Measurements from ENCODE around the gene PHF2. TPM values are rescaled to one million over a fixed set of nuclear protein-coding genes. Genes with fewer than 3 reads are reported as not detected.

The PHF2 gene
- polyA plus RNA-seq, 4 donors, result 8.6 to 21.2 (median 12.8) TPM

- Histone ChIP-seq H3K36me3 (ENCODE audit: control insufficient read depth in 3 of 3, insufficient read depth in 2 of 3, low read depth in 1 of 3, low read length in 3 of 3) (peaks cover 0 to 30% (median 0%) of the 10 kb centered on the region in 3 donors), H3K27ac (ENCODE audit: low read depth in 1 of 3, low read length in 2 of 3) (no peak overlapping the region), H3K27me3 (ENCODE audit: control insufficient read depth in 3 of 3, insufficient read depth in 3 of 3, low read length in 3 of 3) (no peaks in the 10 kb centered on the region), H3K9me3 (ENCODE audit: control insufficient read depth in 2 of 2, insufficient read depth in 1 of 2, low read depth in 1 of 2, low read length in 1 of 2) (peaks cover 0 to 5% of the 10 kb centered on the region in 2 donors), H3K4me1 (ENCODE audit: control insufficient read depth in 3 of 3, insufficient read depth in 2 of 3, low read depth in 1 of 3, low read length in 2 of 3) (peaks cover 0 to 8% (median 4%) of the 10 kb centered on the region in 3 donors), H3K4me3 (ENCODE audit: low read depth in 1 of 3, low read length in 3 of 3) (no peak overlapping the region)
- FAIRE-seq (no peak), DNase-seq (no peak)
- WGBS, 3 donors, result 94 to 95% (median 95%) methylated on average over 7 of the region's 7 CpGs
Observed at GRCh38 chr9:93587284-93587650, 10.9 kb downstream of the PHF2 start.

- FAIRE-seq, result no peak
- no peaks in the 10 kb centered on the region for H3K27me3 ChIP-seq (ENCODE audit: control insufficient read depth in 3 of 3, insufficient read depth in 3 of 3, low read length in 3 of 3)
- DNase-seq, result no peak
- H3K9me3 ChIP-seq (ENCODE audit: control insufficient read depth in 2 of 2, insufficient read depth in 1 of 2, low read depth in 1 of 2, low read length in 1 of 2), result peaks cover 0 to 5% of the 10 kb centered on the region in 2 donors
- H3K4me1 ChIP-seq (ENCODE audit: control insufficient read depth in 3 of 3, insufficient read depth in 2 of 3, low read depth in 1 of 3, low read length in 2 of 3), result peaks cover 0 to 7% (median 6%) of the 10 kb centered on the region in 3 donors
- WGBS, 3 donors, result 85 to 95% (median 91%) methylated on average over 10 to 11 of the region's 11 CpGs
- no peak overlapping the region for H3K4me3 ChIP-seq (ENCODE audit: low read depth in 1 of 3, low read length in 3 of 3)
- H3K36me3 ChIP-seq (ENCODE audit: control insufficient read depth in 3 of 3, insufficient read depth in 2 of 3, low read depth in 1 of 3, low read length in 3 of 3), result peaks cover 0 to 30% (median 0%) of the 10 kb centered on the region in 3 donors
- H3K27ac ChIP-seq (ENCODE audit: low read depth in 1 of 3, low read length in 2 of 3), result no peak overlapping the region
Observed at GRCh38 chr9:93587651-93588347, 11.4 kb downstream of the PHF2 start.

GRCh38 chr9:93588641-93589609 lies 12.5 kb downstream of the PHF2 start:
- Histone ChIP-seq H3K9me3 (ENCODE audit: control insufficient read depth in 2 of 2, insufficient read depth in 1 of 2, low read depth in 1 of 2, low read length in 1 of 2) (peaks cover 0 to 5% of the 10 kb centered on the region in 2 donors), H3K4me3 (ENCODE audit: low read depth in 1 of 3, low read length in 3 of 3) (no peak overlapping the region), H3K4me1 (ENCODE audit: control insufficient read depth in 3 of 3, insufficient read depth in 2 of 3, low read depth in 1 of 3, low read length in 2 of 3) (peaks cover 1 to 8% (median 7%) of the 10 kb centered on the region in 3 donors), H3K36me3 (ENCODE audit: control insufficient read depth in 3 of 3, insufficient read depth in 2 of 3, low read depth in 1 of 3, low read length in 3 of 3) (peaks cover 0 to 30% (median 0%) of the 10 kb centered on the region in 3 donors), H3K27me3 (ENCODE audit: control insufficient read depth in 3 of 3, insufficient read depth in 3 of 3, low read length in 3 of 3) (no peaks in the 10 kb centered on the region), H3K27ac (ENCODE audit: low read depth in 1 of 3, low read length in 2 of 3) (peak overlapping the region in 1 of 3 donors; percentile 12)
- FAIRE-seq (no peak), DNase-seq (no peak)
- WGBS, 3 donors, result 76 to 78% (median 76%) methylated on average over 12 of the region's 12 CpGs

- H3K4me3 ChIP-seq (ENCODE audit: low read depth in 1 of 3, low read length in 3 of 3), result no peak overlapping the region
- DNase-seq (peak in 1 of 2 donors; percentile 21), FAIRE-seq (no peak)
- peaks cover 0 to 5% of the 10 kb centered on the region in 2 donors for H3K9me3 ChIP-seq (ENCODE audit: control insufficient read depth in 2 of 2, insufficient read depth in 1 of 2, low read depth in 1 of 2, low read length in 1 of 2)
- H3K4me1 ChIP-seq (ENCODE audit: control insufficient read depth in 3 of 3, insufficient read depth in 2 of 3, low read depth in 1 of 3, low read length in 2 of 3), result peaks cover 5 to 13% (median 11%) of the 10 kb centered on the region in 3 donors
- no peaks in the 10 kb centered on the region for H3K27me3 ChIP-seq (ENCODE audit: control insufficient read depth in 3 of 3, insufficient read depth in 3 of 3, low read length in 3 of 3)
- H3K27ac ChIP-seq (ENCODE audit: low read depth in 1 of 3, low read length in 2 of 3), result no peak overlapping the region
- 40 to 70% (median 62%) methylated on average over 8 of the region's 8 CpGs for WGBS, 3 donors
- H3K36me3 ChIP-seq (ENCODE audit: control insufficient read depth in 3 of 3, insufficient read depth in 2 of 3, low read depth in 1 of 3, low read length in 3 of 3), result peaks cover 0 to 34% (median 0%) of the 10 kb centered on the region in 3 donors
Observed at GRCh38 chr9:93589688-93590087, 13.3 kb downstream of the PHF2 start.

GRCh38 chr9:93590609-93591234 lies 14.3 kb downstream of the PHF2 start:
- DNase-seq (no peak), FAIRE-seq (no peak)
- Histone ChIP-seq H3K4me1 (ENCODE audit: control insufficient read depth in 3 of 3, insufficient read depth in 2 of 3, low read depth in 1 of 3, low read length in 2 of 3) (peaks cover 5 to 13% (median 11%) of the 10 kb centered on the region in 3 donors), H3K9me3 (ENCODE audit: control insufficient read depth in 2 of 2, insufficient read depth in 1 of 2, low read depth in 1 of 2, low read length in 1 of 2) (no peaks in the 10 kb centered on the region), H3K27ac (ENCODE audit: low read depth in 1 of 3, low read length in 2 of 3) (no peak overlapping the region), H3K36me3 (ENCODE audit: control insufficient read depth in 3 of 3, insufficient read depth in 2 of 3, low read depth in 1 of 3, low read length in 3 of 3) (peaks cover 0 to 27% (median 0%) of the 10 kb centered on the region in 3 donors), H3K4me3 (ENCODE audit: low read depth in 1 of 3, low read length in 3 of 3) (no peak overlapping the region), H3K27me3 (ENCODE audit: control insufficient read depth in 3 of 3, insufficient read depth in 3 of 3, low read length in 3 of 3) (no peaks in the 10 kb centered on the region)
- WGBS, 3 donors, result 79 to 86% (median 81%) methylated on average over 8 of the region's 8 CpGs

- H3K4me1 ChIP-seq (ENCODE audit: control insufficient read depth in 3 of 3, insufficient read depth in 2 of 3, low read depth in 1 of 3, low read length in 2 of 3), result peaks cover 5 to 13% (median 11%) of the 10 kb centered on the region in 3 donors
Observed at GRCh38 chr9:93591301-93592007, 15.1 kb downstream of the PHF2 start.

GRCh38 chr9:93592008-93592642 lies 15.7 kb downstream of the PHF2 start:
- peaks cover 0 to 26% (median 0%) of the 10 kb centered on the region in 3 donors for H3K36me3 ChIP-seq (ENCODE audit: control insufficient read depth in 3 of 3, insufficient read depth in 2 of 3, low read depth in 1 of 3, low read length in 3 of 3)
- no peaks in the 10 kb centered on the region for H3K9me3 ChIP-seq (ENCODE audit: control insufficient read depth in 2 of 2, insufficient read depth in 1 of 2, low read depth in 1 of 2, low read length in 1 of 2)
- H3K27me3 ChIP-seq (ENCODE audit: control insufficient read depth in 3 of 3, insufficient read depth in 3 of 3, low read length in 3 of 3), result no peaks in the 10 kb centered on the region
- H3K27ac ChIP-seq (ENCODE audit: low read depth in 1 of 3, low read length in 2 of 3), result no peak overlapping the region
- WGBS, 3 donors, result 90 to 93% (median 91%) methylated on average over 8 of the region's 8 CpGs
- FAIRE-seq (no peak), DNase-seq (no peak)
- H3K4me1 ChIP-seq (ENCODE audit: control insufficient read depth in 3 of 3, insufficient read depth in 2 of 3, low read depth in 1 of 3, low read length in 2 of 3), result peaks cover 5 to 13% (median 11%) of the 10 kb centered on the region in 3 donors
- H3K4me3 ChIP-seq (ENCODE audit: low read depth in 1 of 3, low read length in 3 of 3), result no peak overlapping the region

More at GRCh38 chr9:93591301-93592007, 15.1 kb downstream of the PHF2 start:
- Histone ChIP-seq H3K27ac (ENCODE audit: low read depth in 1 of 3, low read length in 2 of 3) (no peak overlapping the region), H3K27me3 (ENCODE audit: control insufficient read depth in 3 of 3, insufficient read depth in 3 of 3, low read length in 3 of 3) (no peaks in the 10 kb centered on the region), H3K36me3 (ENCODE audit: control insufficient read depth in 3 of 3, insufficient read depth in 2 of 3, low read depth in 1 of 3, low read length in 3 of 3) (peaks cover 0 to 26% (median 0%) of the 10 kb centered on the region in 3 donors), H3K9me3 (ENCODE audit: control insufficient read depth in 2 of 2, insufficient read depth in 1 of 2, low read depth in 1 of 2, low read length in 1 of 2) (no peaks in the 10 kb centered on the region), H3K4me3 (ENCODE audit: low read depth in 1 of 3, low read length in 3 of 3) (no peak overlapping the region)
- FAIRE-seq, result no peak
- 76 to 82% (median 77%) methylated on average over 13 of the region's 13 CpGs for WGBS, 3 donors
- no peak for DNase-seq

Measured in small intestine (tissue), 7 donors.